ENCODE data around the gene SLC25A48. TPM values are rescaled to one million over a fixed set of nuclear protein-coding genes. Genes with fewer than 3 reads are reported as not detected.

SLC25A48 gene
- total RNA-seq, 4 donors from 2014 or later: 0.33 TPM; not detected in 3

DNA sequence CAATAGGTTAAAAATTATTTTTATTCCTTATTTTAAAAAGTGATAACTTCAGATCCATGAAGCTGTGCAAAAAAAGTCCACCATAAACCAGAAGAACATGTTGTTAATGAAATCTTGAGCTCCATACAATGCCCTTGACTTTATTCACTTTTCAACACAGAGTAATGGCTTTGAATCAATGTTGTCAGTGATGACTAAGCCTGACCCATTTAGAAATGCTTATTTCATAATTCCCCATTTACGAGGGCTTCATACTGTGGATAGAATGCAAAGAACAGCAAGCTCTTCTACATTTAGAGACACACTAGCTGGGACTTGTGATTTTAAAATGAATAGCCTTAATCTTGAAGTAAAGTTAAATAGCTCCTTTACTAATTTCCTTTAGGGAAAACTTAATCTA, 86.9 kb downstream of the SLC25A48 start:
- no peaks in the 10 kb centered on the region for H3K9me3 ChIP-seq
- no peaks in the 10 kb centered on the region for H3K27me3 ChIP-seq
- H3K27ac ChIP-seq: no peak overlapping the region
- 80 to 83% methylated on average over 1 of the region's 1 CpG for WGBS, 2 donors
- H3K36me3 ChIP-seq: no peaks in the 10 kb centered on the region
- TF ChIP-seq POLR2A (IDR thresholded peaks at IDR 0.05): no peak
- TF ChIP-seq, protein P1, sequence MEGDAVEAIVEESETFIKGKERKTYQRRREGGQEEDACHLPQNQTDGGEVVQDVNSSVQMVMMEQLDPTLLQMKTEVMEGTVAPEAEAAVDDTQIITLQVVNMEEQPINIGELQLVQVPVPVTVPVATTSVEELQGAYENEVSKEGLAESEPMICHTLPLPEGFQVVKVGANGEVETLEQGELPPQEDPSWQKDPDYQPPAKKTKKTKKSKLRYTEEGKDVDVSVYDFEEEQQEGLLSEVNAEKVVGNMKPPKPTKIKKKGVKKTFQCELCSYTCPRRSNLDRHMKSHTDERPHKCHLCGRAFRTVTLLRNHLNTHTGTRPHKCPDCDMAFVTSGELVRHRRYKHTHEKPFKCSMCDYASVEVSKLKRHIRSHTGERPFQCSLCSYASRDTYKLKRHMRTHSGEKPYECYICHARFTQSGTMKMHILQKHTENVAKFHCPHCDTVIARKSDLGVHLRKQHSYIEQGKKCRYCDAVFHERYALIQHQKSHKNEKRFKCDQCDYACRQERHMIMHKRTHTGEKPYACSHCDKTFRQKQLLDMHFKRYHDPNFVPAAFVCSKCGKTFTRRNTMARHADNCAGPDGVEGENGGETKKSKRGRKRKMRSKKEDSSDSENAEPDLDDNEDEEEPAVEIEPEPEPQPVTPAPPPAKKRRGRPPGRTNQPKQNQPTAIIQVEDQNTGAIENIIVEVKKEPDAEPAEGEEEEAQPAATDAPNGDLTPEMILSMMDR (IDR thresholded peaks at IDR 0.05): no peak
- intact Hi-C loops (cut with DNase I): no loop called here
- DNase-seq: no peak
- H3K4me3 ChIP-seq (replicated peaks in 1 of 3): no peak overlapping the region
- no peaks in the 10 kb centered on the region for H3K4me1 ChIP-seq

DNA sequence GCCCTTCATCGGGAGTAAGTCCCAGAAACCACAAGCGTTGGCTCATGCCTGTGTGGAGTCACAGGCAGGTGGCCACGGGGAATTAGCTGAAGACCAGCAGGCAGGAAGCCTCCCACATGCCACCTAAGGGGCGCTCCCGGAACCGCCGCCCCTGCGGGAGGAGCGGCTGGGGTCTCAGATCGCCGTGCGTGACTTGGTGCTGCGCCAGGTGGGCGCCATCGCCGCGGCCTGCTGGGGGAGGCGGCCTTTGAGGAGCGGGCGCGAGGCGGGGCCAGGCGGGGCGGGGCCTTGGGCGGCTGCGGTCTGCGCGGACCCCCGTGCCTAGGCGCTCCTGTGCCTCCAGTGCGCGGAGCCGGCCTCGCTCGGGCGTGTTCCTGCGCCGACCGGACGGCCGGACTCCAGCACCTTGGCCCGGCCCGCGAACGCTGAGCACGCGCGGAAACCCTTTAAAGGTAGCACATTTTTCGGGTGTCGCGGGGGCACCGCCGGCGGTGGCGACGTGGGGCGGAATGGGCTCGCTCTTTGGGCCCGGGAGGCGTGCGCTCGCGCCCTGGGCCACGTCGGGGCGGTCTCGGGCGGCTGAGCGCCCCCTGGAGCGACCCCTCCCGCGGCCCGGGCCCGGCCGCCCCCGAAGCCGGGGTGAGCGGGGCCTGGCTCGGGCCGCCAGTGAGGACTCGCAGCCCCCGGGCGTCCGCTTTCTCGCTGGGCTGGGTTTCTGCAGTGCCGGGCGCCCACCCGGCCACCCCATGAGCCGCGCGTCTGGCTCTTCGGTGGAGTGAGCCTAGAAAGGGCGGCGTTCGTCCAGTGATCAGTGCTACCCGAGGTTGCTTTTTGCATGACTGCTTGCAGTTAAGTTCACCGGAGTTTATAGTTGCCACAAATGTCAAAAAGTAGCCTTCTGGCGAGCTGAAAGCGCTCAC, 95.8 kb downstream of the SLC25A48 start:
- Histone ChIP-seq H3K27ac (no peak overlapping the region), H3K9me3 (no peaks in the 10 kb centered on the region), H3K36me3 (no peaks in the 10 kb centered on the region), H3K4me3 (replicated peaks in 1 of 3) (peak overlapping the region in 1 of 3 donors; percentile 15), H3K27me3 (no peaks in the 10 kb centered on the region), H3K4me1 (peaks cover 0 to 10% of the 10 kb centered on the region in 2 donors)
- intact Hi-C loops (cut with DNase I): no loop called here
- TF ChIP-seq, protein P1 (IDR thresholded peaks at IDR 0.05): peak in 1 of 6 experiments; percentile 8
- no peak for TF ChIP-seq POLR2A (IDR thresholded peaks at IDR 0.05)
- 6 to 10% methylated on average over 8 to 34 of the region's 99 CpGs for WGBS, 2 donors
- DNase-seq: peak; percentile 4 to 7

DNA sequence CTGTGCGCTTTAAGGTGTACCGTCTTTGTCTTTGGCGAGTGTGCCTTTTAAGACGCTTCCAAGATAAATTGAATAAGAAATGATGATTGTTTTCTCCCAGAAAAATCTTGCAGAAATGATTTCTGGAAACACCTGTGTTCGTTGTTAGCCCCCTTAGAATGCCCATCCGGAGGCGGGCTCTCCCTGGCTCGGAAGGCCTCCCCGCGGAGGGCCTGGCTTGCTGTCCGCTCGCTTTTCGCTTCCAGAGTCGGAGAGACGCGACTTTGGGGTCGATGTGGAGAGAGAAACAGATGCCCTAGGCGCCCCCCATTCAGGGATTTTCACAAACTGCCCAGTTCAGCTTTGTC, 96.5 kb downstream of the SLC25A48 start:
- no peak for TF ChIP-seq POLR2A (IDR thresholded peaks at IDR 0.05)
- TF ChIP-seq, protein P1 (IDR thresholded peaks at IDR 0.05): no peak
- H3K4me3 ChIP-seq (replicated peaks in 1 of 3): no peak overlapping the region
- DNase-seq: no peak
- H3K36me3 ChIP-seq: no peaks in the 10 kb centered on the region
- H3K9me3 ChIP-seq: no peaks in the 10 kb centered on the region
- H3K27me3 ChIP-seq: no peaks in the 10 kb centered on the region
- H3K4me1 ChIP-seq: peaks cover 0 to 10% of the 10 kb centered on the region in 2 donors
- 46 to 48% methylated on average over 18 of the region's 18 CpGs for WGBS, 2 donors
- intact Hi-C loops (cut with DNase I): no loop called here
- H3K27ac ChIP-seq: no peak overlapping the region

DNA sequence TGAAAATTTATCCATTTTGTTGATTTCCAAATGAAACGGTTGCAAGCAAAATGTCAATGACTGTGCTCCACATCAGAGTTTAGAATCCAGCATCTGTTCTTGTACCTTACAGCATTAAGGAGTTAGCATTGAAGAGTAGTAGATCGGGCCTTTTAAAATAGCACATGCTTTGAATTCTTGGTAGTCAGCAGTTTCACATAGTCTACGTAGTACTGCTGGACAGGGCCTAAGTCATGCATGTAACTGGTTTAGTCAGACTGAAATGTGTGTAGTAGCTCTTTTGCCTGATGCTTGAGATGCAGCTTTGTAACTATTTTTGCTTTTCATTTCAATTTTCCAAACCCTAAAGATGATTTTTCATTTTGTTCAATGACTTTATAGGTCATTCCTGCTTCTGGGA, 100.5 kb downstream of the SLC25A48 start:
- Histone ChIP-seq H3K4me3 (replicated peaks in 1 of 3) (no peak overlapping the region), H3K36me3 (no peaks in the 10 kb centered on the region), H3K4me1 (peaks cover 0 to 7% of the 10 kb centered on the region in 2 donors), H3K27me3 (no peaks in the 10 kb centered on the region), H3K9me3 (no peaks in the 10 kb centered on the region), H3K27ac (no peak overlapping the region)
- no peak for DNase-seq
- 35 to 41% methylated on average over 3 of the region's 3 CpGs for WGBS, 2 donors
- TF ChIP-seq, protein P1 (IDR thresholded peaks at IDR 0.05): no peak
- no peak for TF ChIP-seq POLR2A (IDR thresholded peaks at IDR 0.05)
- intact Hi-C loops (cut with DNase I): no loop called here

DNA sequence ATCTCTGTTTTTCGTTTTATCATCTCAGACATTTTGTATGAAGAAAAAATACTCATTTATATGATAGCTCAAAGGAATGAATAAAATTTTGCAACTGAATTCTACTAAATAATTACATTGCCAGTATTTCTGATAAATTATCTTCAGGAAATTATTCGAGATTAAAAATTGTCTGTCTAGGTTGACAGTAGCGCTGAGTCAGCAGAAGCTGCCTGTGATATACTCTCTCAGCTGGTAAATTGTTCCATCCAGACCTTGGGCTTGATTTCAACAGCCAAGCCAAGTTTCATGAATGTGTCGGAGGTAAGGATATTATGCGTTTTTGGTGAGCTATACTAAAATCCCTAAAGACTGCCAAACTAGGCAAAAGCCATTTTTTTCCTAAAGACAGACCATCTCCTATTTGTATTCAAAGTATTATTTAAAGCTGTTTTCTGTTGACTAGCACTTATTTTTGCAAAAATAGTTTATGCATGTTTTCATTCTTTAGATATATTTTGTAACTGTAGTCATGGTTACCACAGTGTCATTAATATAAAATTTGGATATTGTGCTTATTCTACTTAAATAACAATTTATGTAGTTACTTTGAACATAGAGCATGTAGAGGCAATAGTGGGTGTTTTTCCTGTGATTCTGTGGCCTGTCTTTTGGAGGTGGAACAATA, 102.9 kb downstream of the SLC25A48 start:
- 89 to 94% methylated on average over 5 of the region's 5 CpGs for WGBS, 2 donors
- H3K4me3 ChIP-seq (replicated peaks in 1 of 3): no peak overlapping the region
- H3K9me3 ChIP-seq: no peaks in the 10 kb centered on the region
- no peak for DNase-seq
- no peaks in the 10 kb centered on the region for H3K36me3 ChIP-seq
- no peak overlapping the region for H3K27ac ChIP-seq
- TF ChIP-seq POLR2A (IDR thresholded peaks at IDR 0.05): no peak
- TF ChIP-seq, protein P1 (IDR thresholded peaks at IDR 0.05): no peak
- H3K4me1 ChIP-seq: no peaks in the 10 kb centered on the region
- intact Hi-C loops (cut with DNase I): no loop called here
- H3K27me3 ChIP-seq: no peaks in the 10 kb centered on the region
